RWPE2 (cell line): Measurements from ENCODE around the gene BMP6.

Experiments
- ATAC-seq: fragments of 200-7000 bp; cut with Tn5 transposase; 3 replicates; pipeline ENCODE4 v1.9.1; 2021; ENCODE audit warnings: low read depth
- DNase-seq: peaks from one replicate; pipeline ENCODE4 v3.0.0-alpha.2; 2020; ENCODE audit warnings: low spot score
- H3K27ac ChIP-seq: fragments of 450-650 bp; 2 replicates; pipeline ENCODE4 v1.5.1; 2017; ENCODE audit warnings: mild to moderate bottlenecking; ENCODE audit not compliant: poor library complexity, severe bottlenecking
- H3K27me3 ChIP-seq: fragments of 250-450 bp; sonication (Bioruptor Pico); 2 replicates; pipeline ENCODE4 v1.5.1; 2021; ENCODE audit warnings: mild to moderate bottlenecking, moderate library complexity; ENCODE audit not compliant: insufficient read depth, poor library complexity, severe bottlenecking
- H3K36me3 ChIP-seq: fragments of 250-450 bp; sonication (Bioruptor Pico); 2 replicates; pipeline ENCODE4 v1.5.1; 2020; ENCODE audit warnings: low read depth, mild to moderate bottlenecking, moderate library complexity
- H3K4me1 ChIP-seq: fragments of 250-450 bp; sonication (Bioruptor Pico); 2 replicates; pipeline ENCODE4 v1.5.1; 2021; ENCODE audit warnings: mild to moderate bottlenecking, moderate library complexity; ENCODE audit not compliant: insufficient read depth, poor library complexity, severe bottlenecking
- H3K4me3 ChIP-seq: fragments of 250-450 bp; sonication (Bioruptor Pico); 2 replicates; pipeline ENCODE4 v1.5.1; 2021; ENCODE audit warnings: mild to moderate bottlenecking, moderate library complexity; ENCODE audit not compliant: severe bottlenecking
- H3K9me3 ChIP-seq: fragments of 250-450 bp; sonication (Bioruptor Pico); 2 replicates; pipeline ENCODE4 v1.5.1; 2021; ENCODE audit warnings: mild to moderate bottlenecking, moderate library complexity; ENCODE audit not compliant: severe bottlenecking
- TF ChIP-seq, protein P1 (sequence below): fragments of 450-650 bp; IDR thresholded peaks from one replicate; pipeline ENCODE4 v1.5.1; 2017; ENCODE audit warnings: mild to moderate bottlenecking, moderate library complexity; ENCODE audit not compliant: poor library complexity, severe bottlenecking

The BMP6 gene

DNA sequence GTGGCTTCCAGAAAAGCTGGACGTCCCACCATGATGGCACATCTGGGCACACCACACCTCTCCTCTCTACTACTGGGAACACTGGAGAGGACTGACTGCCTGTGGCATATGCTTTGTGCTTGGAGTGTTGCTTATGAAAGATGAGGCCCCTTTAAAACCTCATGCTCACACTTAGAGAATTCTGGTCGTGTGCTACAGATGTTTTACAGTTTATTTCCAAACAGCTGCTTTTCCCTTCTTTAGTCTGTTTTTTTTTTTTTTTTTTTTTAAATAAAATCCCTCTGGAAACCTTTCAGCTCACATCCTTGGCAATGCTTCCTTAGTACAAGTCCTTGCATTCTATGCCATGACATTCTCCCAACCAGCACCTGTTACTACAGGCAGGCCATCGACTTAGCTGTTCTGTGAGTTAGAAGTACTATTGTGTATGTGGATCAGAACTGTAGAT, 60.3 kb downstream of the BMP6 start:
- H3K27me3 ChIP-seq, result peaks cover 6% of the 10 kb centered on the region
- H3K36me3 ChIP-seq, result no peaks in the 10 kb centered on the region
- H3K9me3 ChIP-seq, result no peaks in the 10 kb centered on the region
- TF ChIP-seq, protein P1, sequence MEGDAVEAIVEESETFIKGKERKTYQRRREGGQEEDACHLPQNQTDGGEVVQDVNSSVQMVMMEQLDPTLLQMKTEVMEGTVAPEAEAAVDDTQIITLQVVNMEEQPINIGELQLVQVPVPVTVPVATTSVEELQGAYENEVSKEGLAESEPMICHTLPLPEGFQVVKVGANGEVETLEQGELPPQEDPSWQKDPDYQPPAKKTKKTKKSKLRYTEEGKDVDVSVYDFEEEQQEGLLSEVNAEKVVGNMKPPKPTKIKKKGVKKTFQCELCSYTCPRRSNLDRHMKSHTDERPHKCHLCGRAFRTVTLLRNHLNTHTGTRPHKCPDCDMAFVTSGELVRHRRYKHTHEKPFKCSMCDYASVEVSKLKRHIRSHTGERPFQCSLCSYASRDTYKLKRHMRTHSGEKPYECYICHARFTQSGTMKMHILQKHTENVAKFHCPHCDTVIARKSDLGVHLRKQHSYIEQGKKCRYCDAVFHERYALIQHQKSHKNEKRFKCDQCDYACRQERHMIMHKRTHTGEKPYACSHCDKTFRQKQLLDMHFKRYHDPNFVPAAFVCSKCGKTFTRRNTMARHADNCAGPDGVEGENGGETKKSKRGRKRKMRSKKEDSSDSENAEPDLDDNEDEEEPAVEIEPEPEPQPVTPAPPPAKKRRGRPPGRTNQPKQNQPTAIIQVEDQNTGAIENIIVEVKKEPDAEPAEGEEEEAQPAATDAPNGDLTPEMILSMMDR, result no peak
- no peak overlapping the region for H3K4me3 ChIP-seq
- no peak for ATAC-seq
- no peaks in the 10 kb centered on the region for H3K4me1 ChIP-seq
- H3K27ac ChIP-seq, result no peak overlapping the region
- DNase-seq, result no peak

GRCh38 chr6:7787137-7787608, 61.3 kb downstream of the BMP6 start:
- ATAC-seq (peak; percentile 77), DNase-seq (no peak)
- Histone ChIP-seq H3K36me3 (no peaks in the 10 kb centered on the region), H3K4me3 (no peak overlapping the region), H3K27ac (no peak overlapping the region), H3K27me3 (peaks cover 6% of the 10 kb centered on the region), H3K4me1 (no peaks in the 10 kb centered on the region), H3K9me3 (no peaks in the 10 kb centered on the region)
- TF ChIP-seq, protein P1, result no peak

DNA sequence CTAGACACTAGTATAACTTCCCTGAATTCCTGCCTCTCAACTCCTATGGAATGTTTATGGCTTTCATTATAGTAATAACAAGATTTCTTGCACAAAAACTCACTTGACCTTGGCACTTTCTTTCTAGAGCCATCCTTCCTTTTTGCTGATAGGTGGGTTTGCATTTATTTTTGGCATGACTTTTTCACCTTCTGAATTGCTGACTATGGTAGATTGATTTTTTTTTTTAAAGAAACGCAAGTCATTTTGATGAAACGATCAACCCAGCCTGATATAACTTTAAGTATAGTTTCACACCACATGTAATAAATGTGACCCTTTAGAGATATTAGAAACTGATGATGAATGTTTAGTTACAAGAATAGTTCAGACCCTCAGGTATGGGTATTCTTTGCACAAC, 61.8 kb downstream of the BMP6 start:
- ATAC-seq, result no peak
- DNase-seq, result no peak
- no peak overlapping the region for H3K27ac ChIP-seq
- H3K4me3 ChIP-seq, result no peak overlapping the region
- no peaks in the 10 kb centered on the region for H3K4me1 ChIP-seq
- TF ChIP-seq, protein P1, result no peak
- peaks cover 6% of the 10 kb centered on the region for H3K27me3 ChIP-seq
- no peaks in the 10 kb centered on the region for H3K36me3 ChIP-seq
- H3K9me3 ChIP-seq, result no peaks in the 10 kb centered on the region

- Histone ChIP-seq H3K4me1 (no peaks in the 10 kb centered on the region), H3K9me3 (no peaks in the 10 kb centered on the region), H3K36me3 (no peaks in the 10 kb centered on the region), H3K4me3 (no peak overlapping the region), H3K27me3 (peaks cover 5% of the 10 kb centered on the region), H3K27ac (no peak overlapping the region)
- ATAC-seq (no peak), DNase-seq (no peak)
- TF ChIP-seq, protein P1, result no peak
Measured at GRCh38 chr6:7794509-7794908, 68.6 kb downstream of the BMP6 start.

DNA sequence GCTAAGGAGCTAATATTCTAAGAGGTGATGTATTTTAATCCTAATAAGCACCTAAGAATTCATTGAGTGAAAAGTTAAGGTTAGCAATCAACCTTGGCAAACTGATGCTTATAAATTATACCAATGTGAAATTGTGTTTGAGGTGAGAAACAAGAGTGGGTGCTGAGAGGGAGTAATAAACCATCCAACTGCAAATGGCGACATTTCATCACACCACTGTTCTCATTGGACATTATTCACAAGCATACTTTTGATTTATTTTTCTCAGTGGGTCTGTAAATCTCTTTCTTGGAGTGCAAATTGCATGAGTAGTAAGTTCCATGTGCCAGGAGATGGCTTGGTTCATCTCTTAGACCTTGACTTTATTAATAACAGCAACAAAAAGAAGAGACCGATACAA, 71.5 kb downstream of the BMP6 start:
- Histone ChIP-seq H3K27me3 (peaks cover 7% of the 10 kb centered on the region), H3K4me3 (no peak overlapping the region), H3K9me3 (no peaks in the 10 kb centered on the region), H3K4me1 (no peaks in the 10 kb centered on the region), H3K36me3 (no peaks in the 10 kb centered on the region), H3K27ac (no peak overlapping the region)
- TF ChIP-seq, protein P1, result no peak
- no peak for DNase-seq
- no peak for ATAC-seq
